ENCODE measurements around the gene HYOU1.
"Not testable (repeated sequence)": the region's sequence is repeated elsewhere in the genome, so short reads cannot be mapped to it uniquely, and the experiment has no call there.

The HYOU1 gene

DNA sequence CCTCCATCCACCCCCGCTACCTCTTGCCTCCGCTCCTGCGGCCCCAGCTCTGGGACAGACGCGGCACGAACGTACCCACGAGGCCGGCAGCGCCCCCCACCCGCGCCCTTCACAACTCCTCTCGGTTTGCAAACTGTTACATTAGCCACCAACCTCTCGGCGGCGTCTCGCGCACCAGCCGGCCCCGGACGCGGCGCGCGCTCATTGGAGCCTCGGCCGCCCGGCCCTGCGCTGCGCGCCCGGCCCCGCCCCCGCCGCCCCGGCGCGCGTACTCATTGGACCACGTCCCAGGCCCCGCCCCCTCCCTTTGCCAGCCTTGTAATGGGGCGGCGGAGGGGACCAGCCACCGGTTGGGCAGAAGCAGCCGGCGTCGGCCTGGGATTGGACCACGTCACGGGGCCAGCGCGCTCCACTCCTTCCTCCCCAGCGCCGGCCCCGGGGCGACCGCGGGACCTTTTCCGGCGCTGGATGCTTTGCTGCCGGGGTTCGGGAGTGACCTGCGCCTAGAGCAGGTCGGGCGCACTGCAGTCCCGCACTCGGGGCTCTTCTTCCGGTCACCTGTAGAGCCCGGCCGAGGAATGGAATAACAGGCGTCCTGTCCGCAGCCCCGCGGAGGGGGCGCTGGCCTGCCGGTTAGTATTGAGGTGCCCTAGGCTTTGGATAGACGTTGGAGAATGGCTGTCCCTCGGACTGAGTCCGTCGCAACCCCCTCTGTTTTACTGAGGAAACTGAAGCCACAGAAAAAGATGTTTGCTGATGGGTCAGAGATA is at the start of gene HYOU1:
TSS of gene HYOU1 (minus strand) at position 206 of the 770 bp plus-strand sequence. CDS start 1,045 bp downstream, outside the sequence.
- in situ Hi-C loops (cut with MboI; ENCODE audit: low pct_unique_long_range_greater_than_20kb, low sequenced_read_pairs), result no loop called here
- DNase-seq, result peak; percentile 94

- DNase-seq, result peak; percentile 31
- in situ Hi-C loops (cut with MboI; ENCODE audit: low pct_unique_long_range_greater_than_20kb, low sequenced_read_pairs), result no loop called here
Observed at GRCh38 chr11:119103793-119104192, 46.8 kb upstream of the HYOU1 start.

DNA sequence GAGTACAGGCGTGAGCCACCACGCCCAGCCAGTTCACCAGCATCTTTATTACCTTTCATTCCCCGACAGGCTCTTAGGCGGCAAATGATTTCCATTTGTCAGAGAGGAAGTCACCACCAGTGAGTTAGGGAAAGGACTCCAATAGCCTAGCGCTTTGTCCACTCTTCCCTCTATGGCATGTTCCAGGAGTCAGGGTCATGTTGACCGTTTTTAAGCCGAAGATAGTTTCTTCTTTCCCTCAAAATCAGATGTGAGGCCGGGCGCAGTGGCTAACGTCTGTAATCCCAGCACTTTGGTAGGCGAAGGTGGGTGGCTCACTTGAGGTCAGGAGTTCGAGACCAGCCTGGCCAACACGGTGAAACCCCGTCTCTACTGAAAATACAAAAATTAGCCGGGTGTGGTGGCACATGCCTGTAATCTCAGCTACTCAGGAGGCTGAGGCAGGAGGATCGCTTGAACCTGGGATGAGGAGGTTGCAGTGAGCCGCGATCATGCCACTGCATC is 46.2 kb upstream of the HYOU1 start:
- DNase-seq; in situ Hi-C loops (cut with MboI; ENCODE audit: low pct_unique_long_range_greater_than_20kb, low sequenced_read_pairs): not testable (repeated sequence)

GRCh38 chr11:119101759-119102423 is 44.9 kb upstream of the HYOU1 start, which contains the start of gene DPAGT1:
TSS of gene DPAGT1 (minus strand) at chr11:119101853. CDS start at chr11:119101655, 198 bp downstream.
- in situ Hi-C loops (cut with MboI; ENCODE audit: low pct_unique_long_range_greater_than_20kb, low sequenced_read_pairs), result no loop called here
- peak; percentile 96 for DNase-seq

GRCh38 chr11:119100994-119101758 is 44.2 kb upstream of the HYOU1 start:
- in situ Hi-C loops (cut with MboI; ENCODE audit: low pct_unique_long_range_greater_than_20kb, low sequenced_read_pairs), result no loop called here
- no peak for DNase-seq

GRCh38 chr11:119100246-119100970 is 43.4 kb upstream of the HYOU1 start:
- in situ Hi-C loops (cut with MboI; ENCODE audit: low pct_unique_long_range_greater_than_20kb, low sequenced_read_pairs), result no loop called here
- peak; percentile 67 for DNase-seq

DNA sequence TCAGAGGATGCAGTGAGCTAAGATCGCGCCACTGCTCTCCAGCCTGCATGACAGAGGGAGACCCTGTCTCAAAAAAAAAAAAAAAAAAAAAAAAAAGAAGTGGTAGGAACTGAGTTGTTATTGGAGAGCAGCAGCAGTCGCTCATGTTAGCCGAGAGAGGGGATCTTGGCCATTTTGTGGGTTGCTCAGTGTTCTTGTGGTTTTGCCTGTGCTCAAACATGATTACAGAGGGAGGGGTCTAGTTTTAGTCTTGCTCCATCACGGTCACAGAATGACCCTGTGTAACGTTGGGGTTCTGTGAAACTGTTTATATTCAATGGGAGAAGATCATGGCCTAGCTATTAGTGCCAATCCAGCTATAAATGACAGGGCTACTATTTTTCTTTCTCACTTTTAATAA is 42.7 kb upstream of the HYOU1 start:
- DNase-seq, result no peak
- in situ Hi-C loops (cut with MboI; ENCODE audit: low pct_unique_long_range_greater_than_20kb, low sequenced_read_pairs), result no loop called here

- peak; percentile 100 for DNase-seq
- in situ Hi-C loops (cut with MboI; ENCODE audit: low pct_unique_long_range_greater_than_20kb, low sequenced_read_pairs), result no loop called here
Observed at GRCh38 chr11:119095066-119095880, 38.3 kb upstream of the HYOU1 start.

- in situ Hi-C loops (cut with MboI; ENCODE audit: low pct_unique_long_range_greater_than_20kb, low sequenced_read_pairs), result no loop called here
- no peak for DNase-seq
Observed at GRCh38 chr11:119094816-119095065, 37.7 kb upstream of the HYOU1 start.

DNA sequence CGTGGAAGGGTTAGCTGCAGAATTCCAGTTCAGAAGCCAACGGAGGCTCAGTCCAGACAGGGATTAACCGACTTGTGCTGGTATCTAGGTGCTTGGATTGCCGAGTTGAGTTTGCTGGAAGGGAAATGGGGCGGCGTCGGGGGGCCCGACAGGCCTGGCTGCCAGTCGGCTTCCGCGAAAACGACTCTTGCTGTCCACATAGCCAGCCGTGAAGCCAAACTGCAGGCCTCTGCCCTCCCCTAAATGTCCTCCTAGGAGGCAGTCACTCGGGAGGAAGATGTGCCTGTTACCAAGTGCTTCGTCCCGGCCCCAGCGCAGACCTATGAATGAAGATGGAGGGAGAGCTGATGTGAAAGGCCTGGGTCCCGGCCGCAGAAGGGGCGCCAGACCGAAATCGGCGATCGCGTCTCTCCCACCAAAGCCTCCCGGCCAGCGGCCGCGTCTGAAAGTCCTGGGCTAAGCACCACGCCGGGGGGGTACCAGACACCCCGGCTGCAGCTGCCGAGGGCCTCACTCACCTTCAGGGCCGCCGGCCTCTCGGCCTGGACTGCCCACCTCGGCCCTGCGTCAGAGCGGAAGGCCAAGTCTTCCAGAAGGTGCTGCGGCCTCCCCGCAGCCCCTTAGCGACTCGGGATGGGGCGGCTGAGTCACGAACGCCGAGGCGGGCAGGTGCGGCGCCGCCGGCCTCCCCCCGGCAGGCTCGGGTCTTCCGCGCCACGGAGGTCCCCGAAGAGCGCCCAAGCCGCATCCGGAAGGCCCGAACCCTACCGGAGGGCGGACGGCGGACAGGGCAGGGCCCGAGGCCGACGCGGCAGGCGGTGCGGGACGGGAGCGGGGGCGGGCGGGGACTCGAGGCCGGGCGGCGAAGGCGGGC is 37.2 kb upstream of the HYOU1 start:
- in situ Hi-C loops (cut with MboI; ENCODE audit: low pct_unique_long_range_greater_than_20kb, low sequenced_read_pairs), result no loop called here
- peak; percentile 40 for DNase-seq

GRCh38 chr11:119092880-119093842 is 36.2 kb upstream of the HYOU1 start:
- in situ Hi-C loops (cut with MboI; ENCODE audit: low pct_unique_long_range_greater_than_20kb, low sequenced_read_pairs), result no loop called here
- no peak for DNase-seq

GRCh38 chr11:119091966-119092879 is 35.2 kb upstream of the HYOU1 start:
- peak; percentile 53 for DNase-seq
- in situ Hi-C loops (cut with MboI; ENCODE audit: low pct_unique_long_range_greater_than_20kb, low sequenced_read_pairs), result no loop called here

- DNase-seq, result no peak
- in situ Hi-C loops (cut with MboI; ENCODE audit: low pct_unique_long_range_greater_than_20kb, low sequenced_read_pairs), result no loop called here
Observed at GRCh38 chr11:119091178-119091577, 34.2 kb upstream of the HYOU1 start.

DNA sequence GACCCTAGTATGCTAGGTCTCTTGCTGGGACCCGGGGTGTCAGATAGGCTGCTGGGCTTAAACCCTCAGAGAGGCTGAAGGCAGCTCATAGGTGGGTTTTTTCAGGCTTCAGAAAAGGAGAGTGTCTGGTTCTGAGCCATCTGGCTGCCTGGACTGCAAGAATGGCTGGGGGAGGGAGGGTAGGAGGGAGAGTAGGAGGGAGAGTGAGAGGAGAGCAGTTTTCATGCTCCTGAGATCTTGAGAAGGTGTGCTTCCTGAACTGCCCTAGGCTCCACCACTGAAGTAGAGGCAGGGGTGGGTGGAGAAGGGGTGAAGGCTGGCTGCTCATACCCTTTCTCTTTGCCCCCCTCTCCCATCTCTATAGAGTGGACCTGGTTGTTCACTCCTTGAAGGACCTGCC is 32.3 kb upstream of the HYOU1 start:
- in situ Hi-C loops (cut with MboI; ENCODE audit: low pct_unique_long_range_greater_than_20kb, low sequenced_read_pairs), result no loop called here
- DNase-seq, result no peak

- in situ Hi-C loops (cut with MboI; ENCODE audit: low pct_unique_long_range_greater_than_20kb, low sequenced_read_pairs), result no loop called here
Observed at GRCh38 chr11:119088406-119088805, 31.4 kb upstream of the HYOU1 start.

More at GRCh38 chr11:119088406-119088805, 31.4 kb upstream of the HYOU1 start:
- no peak for DNase-seq
